PFSK-1 (cell line): ENCODE results near the gene SOX13.

Experiments used
- FOXP2 ChIP-seq: optimal IDR thresholded peaks from 2 replicates; pipeline ENCODE3; 2011; ENCODE audit warnings: borderline replicate concordance, control low read depth, inconsistent platforms; ENCODE audit not compliant: insufficient read depth; ENCODE audit errors: extremely low read length, extremely low read depth
- POLR2AphosphoS5 ChIP-seq: IDR thresholded peaks from 2 replicates; pipeline ENCODE4 v1.6.1; 2012; ENCODE audit warnings: low read depth, mild to moderate bottlenecking, control low read depth, low read length, moderate library complexity
- TAF1 ChIP-seq: IDR thresholded peaks from 2 replicates; pipeline ENCODE4 v1.6.1; 2012; ENCODE audit warnings: low read length, control low read depth, borderline replicate concordance; ENCODE audit not compliant: insufficient read depth
- TF ChIP-seq, protein P1 (sequence below), 2 experiments: IDR thresholded peaks; 2 replicates each; pipeline versions ENCODE4 v1.6.1 to v1.8.0; 2011 to 2012; ENCODE audit warnings: low read depth in 2 of 2, low read length in 2 of 2, control low read depth in 1 of 2, inconsistent platforms in 1 of 2, mild to moderate bottlenecking in 1 of 2, moderate library complexity in 1 of 2; ENCODE audit not compliant: insufficient read depth in 1 of 2

DNA sequence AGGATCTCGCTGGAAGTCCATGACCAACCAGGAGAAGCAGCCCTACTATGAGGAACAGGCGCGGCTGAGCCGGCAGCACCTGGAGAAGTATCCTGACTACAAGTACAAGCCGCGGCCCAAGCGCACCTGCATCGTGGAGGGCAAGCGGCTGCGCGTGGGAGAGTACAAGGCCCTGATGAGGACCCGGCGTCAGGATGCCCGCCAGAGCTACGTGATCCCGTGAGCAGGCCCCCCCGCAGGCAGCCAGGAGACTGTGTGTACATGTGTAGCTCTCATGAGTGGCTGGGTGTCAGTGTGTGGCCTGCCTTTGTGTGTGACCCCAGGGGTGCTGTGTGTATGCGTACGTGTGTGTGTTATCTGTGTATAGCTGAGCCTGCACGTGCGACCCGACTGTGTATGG lies 51.7 kb downstream of the SOX13 start:
- TF ChIP-seq POLR2AphosphoS5, result no peak
- TF ChIP-seq, protein P1, sequence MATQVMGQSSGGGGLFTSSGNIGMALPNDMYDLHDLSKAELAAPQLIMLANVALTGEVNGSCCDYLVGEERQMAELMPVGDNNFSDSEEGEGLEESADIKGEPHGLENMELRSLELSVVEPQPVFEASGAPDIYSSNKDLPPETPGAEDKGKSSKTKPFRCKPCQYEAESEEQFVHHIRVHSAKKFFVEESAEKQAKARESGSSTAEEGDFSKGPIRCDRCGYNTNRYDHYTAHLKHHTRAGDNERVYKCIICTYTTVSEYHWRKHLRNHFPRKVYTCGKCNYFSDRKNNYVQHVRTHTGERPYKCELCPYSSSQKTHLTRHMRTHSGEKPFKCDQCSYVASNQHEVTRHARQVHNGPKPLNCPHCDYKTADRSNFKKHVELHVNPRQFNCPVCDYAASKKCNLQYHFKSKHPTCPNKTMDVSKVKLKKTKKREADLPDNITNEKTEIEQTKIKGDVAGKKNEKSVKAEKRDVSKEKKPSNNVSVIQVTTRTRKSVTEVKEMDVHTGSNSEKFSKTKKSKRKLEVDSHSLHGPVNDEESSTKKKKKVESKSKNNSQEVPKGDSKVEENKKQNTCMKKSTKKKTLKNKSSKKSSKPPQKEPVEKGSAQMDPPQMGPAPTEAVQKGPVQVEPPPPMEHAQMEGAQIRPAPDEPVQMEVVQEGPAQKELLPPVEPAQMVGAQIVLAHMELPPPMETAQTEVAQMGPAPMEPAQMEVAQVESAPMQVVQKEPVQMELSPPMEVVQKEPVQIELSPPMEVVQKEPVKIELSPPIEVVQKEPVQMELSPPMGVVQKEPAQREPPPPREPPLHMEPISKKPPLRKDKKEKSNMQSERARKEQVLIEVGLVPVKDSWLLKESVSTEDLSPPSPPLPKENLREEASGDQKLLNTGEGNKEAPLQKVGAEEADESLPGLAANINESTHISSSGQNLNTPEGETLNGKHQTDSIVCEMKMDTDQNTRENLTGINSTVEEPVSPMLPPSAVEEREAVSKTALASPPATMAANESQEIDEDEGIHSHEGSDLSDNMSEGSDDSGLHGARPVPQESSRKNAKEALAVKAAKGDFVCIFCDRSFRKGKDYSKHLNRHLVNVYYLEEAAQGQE (IDR thresholded peaks at IDR 0.05; ENCODE audit: insufficient read depth in 1 of 2, low read depth in 2 of 2, low read length in 2 of 2), result no peak
- TF ChIP-seq FOXP2, result no peak
- TF ChIP-seq TAF1, result no peak
